ENCODE measurements around the gene PSMD13.
"Not testable (repeated sequence)": the region's sequence is repeated elsewhere in the genome, so short reads cannot be mapped to it uniquely, and the experiment has no call there.

PSMD13 gene

DNA sequence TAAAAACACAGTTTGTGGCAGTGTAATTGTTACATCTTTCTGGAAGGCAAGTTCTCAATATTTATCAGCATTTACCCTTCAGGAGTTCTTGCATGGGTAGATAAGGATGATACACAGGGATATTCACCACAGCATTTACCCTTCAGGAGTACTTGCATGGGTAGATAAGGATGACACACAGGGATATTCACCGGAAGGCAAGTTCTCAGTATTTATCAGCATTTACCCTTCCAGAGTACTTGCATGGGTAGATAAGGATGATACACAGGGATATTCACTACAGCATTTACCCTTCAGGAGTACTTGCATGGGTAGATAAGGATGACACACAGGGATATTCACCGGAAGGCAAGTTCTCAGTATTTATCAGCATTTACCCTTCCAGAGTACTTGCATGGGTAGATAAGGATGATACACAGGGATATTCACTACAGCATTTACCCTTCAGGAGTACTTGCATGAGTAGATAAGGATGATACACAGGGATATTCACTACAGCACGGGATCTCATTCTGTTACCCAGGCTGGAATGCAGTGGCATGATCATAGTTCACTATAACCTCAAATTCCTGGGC is 16.0 kb upstream of the PSMD13 start:
- not testable (repeated sequence) for H3K27ac ChIP-seq (replicated peaks; ENCODE audit: low read length); H3K4ac ChIP-seq (ENCODE audit: low read length); H4K8ac ChIP-seq (ENCODE audit: low read depth, low read length); H4K91ac ChIP-seq (ENCODE audit: low read depth, low read length, poor library complexity); H3K4me2 ChIP-seq (ENCODE audit: insufficient read depth, low read length, poor library complexity, severe bottlenecking); H3K9me3 ChIP-seq (replicated peaks in 1 of 2; ENCODE audit: control insufficient read depth in 2 of 2, insufficient read depth in 1 of 2, low read depth in 1 of 2, low read length in 2 of 2); H2BK12ac ChIP-seq (ENCODE audit: low read length); H2AK5ac ChIP-seq (ENCODE audit: low read depth, low read length); H3K9ac ChIP-seq (ENCODE audit: low read depth, low read length, poor library complexity); DNase-seq (ENCODE audit: low spot score); H3K4me1 ChIP-seq (ENCODE audit: control insufficient read depth in 2 of 2, insufficient read depth in 1 of 2, low read depth in 1 of 2, low read length in 2 of 2); H2BK15ac ChIP-seq (ENCODE audit: low read length); H3K79me1 ChIP-seq (ENCODE audit: low read depth, low read length); H3K23ac ChIP-seq (ENCODE audit: low read depth, low read length, poor library complexity); H3K18ac ChIP-seq (ENCODE audit: low read length); H3K27me3 ChIP-seq (ENCODE audit: control insufficient read depth in 3 of 3, insufficient read depth in 3 of 3, low read depth in 1 of 3, low read length in 3 of 3); H3K4me3 ChIP-seq (ENCODE audit: low read length in 2 of 2); H2BK120ac ChIP-seq (ENCODE audit: low read depth, low read length); H2AFZ ChIP-seq (ENCODE audit: low read length); H2BK5ac ChIP-seq (ENCODE audit: low read length); H3K14ac ChIP-seq (ENCODE audit: low read length)
- WGBS, 2 donors (ENCODE audit: extremely low coverage in 2 of 2, insufficient read length in 2 of 2, insufficient replicate concordance in 1 of 2), result no CpG with 5 or more reads among the region's 3 CpGs
- H3K36me3 ChIP-seq (replicated peaks in 1 of 2; ENCODE audit: control insufficient read depth in 2 of 2, insufficient read depth in 2 of 2, low read length in 2 of 2), result peaks cover 21 to 52% of the 10 kb centered on the region in 2 donors

- H2BK5ac ChIP-seq (ENCODE audit: low read length), result no peak overlapping the region
- no peak overlapping the region for H3K18ac ChIP-seq (ENCODE audit: low read length)
- no peak overlapping the region for H2BK120ac ChIP-seq (ENCODE audit: low read depth, low read length)
- peaks cover 6% of the 10 kb centered on the region for H3K79me1 ChIP-seq (ENCODE audit: low read depth, low read length)
- H3K14ac ChIP-seq (ENCODE audit: low read length), result no peak overlapping the region
- no CpG with 5 or more reads among the region's 7 CpGs for WGBS, 2 donors (ENCODE audit: extremely low coverage in 2 of 2, insufficient read length in 2 of 2, insufficient replicate concordance in 1 of 2)
- H3K36me3 ChIP-seq (replicated peaks in 1 of 2; ENCODE audit: control insufficient read depth in 2 of 2, insufficient read depth in 2 of 2, low read length in 2 of 2), result peaks cover 14 to 46% of the 10 kb centered on the region in 2 donors
- H2AFZ ChIP-seq (ENCODE audit: low read length), result no peak overlapping the region
- H3K4me3 ChIP-seq (ENCODE audit: low read length in 2 of 2), result no peak overlapping the region
- no peak overlapping the region for H4K91ac ChIP-seq (ENCODE audit: low read depth, low read length, poor library complexity)
- no peak overlapping the region for H2BK15ac ChIP-seq (ENCODE audit: low read length)
- H3K4me1 ChIP-seq (ENCODE audit: control insufficient read depth in 2 of 2, insufficient read depth in 1 of 2, low read depth in 1 of 2, low read length in 2 of 2), result no peaks in the 10 kb centered on the region
- DNase-seq (ENCODE audit: low spot score), result no peak
- H4K8ac ChIP-seq (ENCODE audit: low read depth, low read length), result no peak overlapping the region
- H2AK5ac ChIP-seq (ENCODE audit: low read depth, low read length), result no peak overlapping the region
- H3K27ac ChIP-seq (replicated peaks; ENCODE audit: low read length), result no peak overlapping the region
- H3K9ac ChIP-seq (ENCODE audit: low read depth, low read length, poor library complexity), result no peak overlapping the region
- H3K4ac ChIP-seq (ENCODE audit: low read length), result no peak overlapping the region
- H3K23ac ChIP-seq (ENCODE audit: low read depth, low read length, poor library complexity), result no peak overlapping the region
- no peak overlapping the region for H3K4me2 ChIP-seq (ENCODE audit: insufficient read depth, low read length, poor library complexity, severe bottlenecking)
- no peak overlapping the region for H2BK12ac ChIP-seq (ENCODE audit: low read length)
- no peaks in the 10 kb centered on the region for H3K27me3 ChIP-seq (ENCODE audit: control insufficient read depth in 3 of 3, insufficient read depth in 3 of 3, low read depth in 1 of 3, low read length in 3 of 3)
- peaks cover 0 to 2% of the 10 kb centered on the region in 2 donors for H3K9me3 ChIP-seq (replicated peaks in 1 of 2; ENCODE audit: control insufficient read depth in 2 of 2, insufficient read depth in 1 of 2, low read depth in 1 of 2, low read length in 2 of 2)
Measured at GRCh38 chr11:221539-221938, 15.2 kb upstream of the PSMD13 start.

DNA sequence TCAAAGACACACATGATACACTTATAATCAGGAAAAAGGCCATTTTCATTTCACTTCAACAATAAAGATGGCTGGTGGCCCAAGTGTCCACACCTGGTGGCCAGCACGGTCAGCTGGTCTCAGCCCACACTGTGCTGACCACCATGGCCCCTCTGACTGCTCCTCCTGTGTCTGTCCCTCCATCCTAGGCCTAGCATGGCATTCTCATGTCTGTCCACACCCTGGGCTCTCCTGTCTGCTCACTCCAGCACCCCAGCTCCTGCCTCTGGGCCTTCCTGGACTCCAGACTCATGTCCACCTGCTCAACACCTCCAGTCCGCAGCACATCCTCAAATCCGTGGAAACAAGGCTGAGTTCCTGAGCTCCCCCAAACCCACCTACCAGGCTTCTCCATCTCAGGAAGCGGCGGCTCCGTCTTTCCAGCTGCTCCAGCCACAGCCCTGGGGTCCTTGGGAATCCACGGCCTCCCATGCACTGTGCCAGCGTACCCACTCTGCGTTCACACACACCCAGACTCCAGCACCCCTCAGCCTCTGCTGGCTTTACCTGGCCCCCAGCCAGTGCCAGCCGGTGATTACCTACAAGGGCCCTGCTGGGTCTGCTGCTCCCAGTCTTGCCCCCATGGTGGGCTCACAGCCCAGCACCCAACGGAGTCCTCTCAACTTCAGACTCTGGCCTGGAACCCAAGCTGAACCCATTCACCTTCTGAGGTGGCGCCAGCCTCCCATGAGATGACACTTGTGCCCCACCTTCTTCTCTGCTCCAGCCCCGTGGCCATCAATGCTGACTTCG is 14.6 kb upstream of the PSMD13 start:
- Histone ChIP-seq H3K27me3 (ENCODE audit: control insufficient read depth in 3 of 3, insufficient read depth in 3 of 3, low read depth in 1 of 3, low read length in 3 of 3) (no peaks in the 10 kb centered on the region), H4K91ac (ENCODE audit: low read depth, low read length, poor library complexity) (no peak overlapping the region), H3K36me3 (replicated peaks in 1 of 2; ENCODE audit: control insufficient read depth in 2 of 2, insufficient read depth in 2 of 2, low read length in 2 of 2) (peaks cover 12 to 43% of the 10 kb centered on the region in 2 donors), H3K23ac (ENCODE audit: low read depth, low read length, poor library complexity) (peak overlapping the region; percentile 59), H3K27ac (replicated peaks; ENCODE audit: low read length) (no peak overlapping the region), H3K4me1 (ENCODE audit: control insufficient read depth in 2 of 2, insufficient read depth in 1 of 2, low read depth in 1 of 2, low read length in 2 of 2) (no peaks in the 10 kb centered on the region), H3K4me2 (ENCODE audit: insufficient read depth, low read length, poor library complexity, severe bottlenecking) (no peak overlapping the region), H3K14ac (ENCODE audit: low read length) (no peak overlapping the region), H2BK12ac (ENCODE audit: low read length) (no peak overlapping the region), H2BK15ac (ENCODE audit: low read length) (no peak overlapping the region), H3K9me3 (replicated peaks in 1 of 2; ENCODE audit: control insufficient read depth in 2 of 2, insufficient read depth in 1 of 2, low read depth in 1 of 2, low read length in 2 of 2) (peaks cover 0 to 2% of the 10 kb centered on the region in 2 donors), H3K18ac (ENCODE audit: low read length) (no peak overlapping the region), H3K4ac (ENCODE audit: low read length) (no peak overlapping the region), H2AK5ac (ENCODE audit: low read depth, low read length) (no peak overlapping the region), H3K79me1 (ENCODE audit: low read depth, low read length) (peaks cover 6% of the 10 kb centered on the region), H3K9ac (ENCODE audit: low read depth, low read length, poor library complexity) (peak overlapping the region; percentile 12), H2AFZ (ENCODE audit: low read length) (no peak overlapping the region), H4K8ac (ENCODE audit: low read depth, low read length) (no peak overlapping the region), H2BK5ac (ENCODE audit: low read length) (no peak overlapping the region), H3K4me3 (ENCODE audit: low read length in 2 of 2) (no peak overlapping the region), H2BK120ac (ENCODE audit: low read depth, low read length) (no peak overlapping the region)
- no CpG with 5 or more reads among the region's 14 CpGs for WGBS, 2 donors (ENCODE audit: extremely low coverage in 2 of 2, insufficient read length in 2 of 2, insufficient replicate concordance in 1 of 2)
- DNase-seq (ENCODE audit: low spot score), result no peak

DNA sequence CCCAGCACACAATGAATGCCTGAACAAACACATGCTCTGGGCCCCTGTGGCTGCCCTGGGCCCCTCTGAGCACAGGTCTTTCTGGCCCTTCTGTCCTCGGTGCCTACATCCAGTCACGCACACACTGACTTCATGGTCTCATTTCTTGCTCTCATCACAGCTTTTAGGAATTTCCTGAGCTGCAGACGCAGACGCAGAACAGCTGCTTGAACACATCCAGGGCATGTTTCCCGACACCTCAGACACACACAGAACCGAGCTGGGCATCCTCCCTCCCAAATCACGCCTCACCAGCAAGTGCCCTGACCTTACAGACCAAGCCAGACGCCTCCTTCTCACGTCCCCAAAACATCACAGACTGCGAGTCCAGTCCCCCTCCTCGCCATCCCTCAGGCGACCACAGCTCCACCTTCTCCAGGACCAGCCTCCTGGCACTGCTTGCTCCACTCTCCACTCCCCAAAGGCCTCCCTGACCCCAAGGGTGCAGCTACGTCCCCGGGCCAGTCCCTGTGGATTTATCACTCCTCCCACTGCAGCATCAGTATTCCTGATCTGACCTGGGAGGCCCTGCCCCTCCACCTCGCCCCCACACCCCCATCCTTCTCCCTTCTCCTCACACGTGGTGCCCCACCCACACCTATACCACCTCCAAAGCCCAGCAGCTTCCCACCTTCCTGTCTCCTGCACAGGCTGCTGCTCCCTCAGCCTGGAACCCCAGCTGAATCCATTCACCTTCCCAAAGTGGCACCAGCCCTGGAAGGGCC is 13.6 kb upstream of the PSMD13 start:
- Histone ChIP-seq H3K4me1 (ENCODE audit: control insufficient read depth in 2 of 2, insufficient read depth in 1 of 2, low read depth in 1 of 2, low read length in 2 of 2) (no peaks in the 10 kb centered on the region), H3K9me3 (replicated peaks in 1 of 2; ENCODE audit: control insufficient read depth in 2 of 2, insufficient read depth in 1 of 2, low read depth in 1 of 2, low read length in 2 of 2) (peaks cover 0 to 2% of the 10 kb centered on the region in 2 donors), H3K27me3 (ENCODE audit: control insufficient read depth in 3 of 3, insufficient read depth in 3 of 3, low read depth in 1 of 3, low read length in 3 of 3) (no peaks in the 10 kb centered on the region), H2BK5ac (ENCODE audit: low read length) (no peak overlapping the region), H3K4me2 (ENCODE audit: insufficient read depth, low read length, poor library complexity, severe bottlenecking) (no peak overlapping the region), H3K4ac (ENCODE audit: low read length) (no peak overlapping the region), H3K36me3 (replicated peaks in 1 of 2; ENCODE audit: control insufficient read depth in 2 of 2, insufficient read depth in 2 of 2, low read length in 2 of 2) (peaks cover 10 to 36% of the 10 kb centered on the region in 2 donors), H2BK12ac (ENCODE audit: low read length) (no peak overlapping the region), H3K27ac (replicated peaks; ENCODE audit: low read length) (no peak overlapping the region), H4K91ac (ENCODE audit: low read depth, low read length, poor library complexity) (no peak overlapping the region), H3K23ac (ENCODE audit: low read depth, low read length, poor library complexity) (peak overlapping the region; percentile 59), H2AFZ (ENCODE audit: low read length) (no peak overlapping the region), H3K4me3 (ENCODE audit: low read length in 2 of 2) (no peak overlapping the region), H3K18ac (ENCODE audit: low read length) (no peak overlapping the region), H2BK15ac (ENCODE audit: low read length) (no peak overlapping the region), H2BK120ac (ENCODE audit: low read depth, low read length) (no peak overlapping the region), H3K79me1 (ENCODE audit: low read depth, low read length) (peaks cover 6% of the 10 kb centered on the region), H2AK5ac (ENCODE audit: low read depth, low read length) (no peak overlapping the region), H3K14ac (ENCODE audit: low read length) (no peak overlapping the region), H4K8ac (ENCODE audit: low read depth, low read length) (peak overlapping the region; percentile 82), H3K9ac (ENCODE audit: low read depth, low read length, poor library complexity) (no peak overlapping the region)
- WGBS, 2 donors (ENCODE audit: extremely low coverage in 2 of 2, insufficient read length in 2 of 2, insufficient replicate concordance in 1 of 2), result no CpG with 5 or more reads among the region's 16 CpGs
- DNase-seq (ENCODE audit: low spot score), result no peak
